Panc1 (cell line): Measurements from ENCODE around the gene ZNF185.

Source experiments
- POLR2AphosphoS5 ChIP-seq: IDR thresholded peaks from 2 replicates; pipeline ENCODE4 v1.6.1; 2012; ENCODE audit warnings: mild to moderate bottlenecking, low read depth, low read length, moderate library complexity
- REST ChIP-seq, 2 experiments: IDR thresholded peaks; 2 replicates each; pipeline ENCODE4 v1.6.1; 2011 to 2012; ENCODE audit warnings: low read depth in 2 of 2, control low read depth in 1 of 2, low read length in 1 of 2, mild to moderate bottlenecking in 1 of 2, moderate library complexity in 1 of 2; ENCODE audit not compliant: insufficient read depth in 1 of 2
- TF ChIP-seq, protein P1 (sequence below): fragments of 450-650 bp; IDR thresholded peaks from 2 replicates; pipeline ENCODE4 v1.5.1; 2017; ENCODE audit warnings: mild to moderate bottlenecking

GRCh38 chrX:152929898-152930297 lies 32.0 kb downstream of the ZNF185 start:
- TF ChIP-seq, protein P1, sequence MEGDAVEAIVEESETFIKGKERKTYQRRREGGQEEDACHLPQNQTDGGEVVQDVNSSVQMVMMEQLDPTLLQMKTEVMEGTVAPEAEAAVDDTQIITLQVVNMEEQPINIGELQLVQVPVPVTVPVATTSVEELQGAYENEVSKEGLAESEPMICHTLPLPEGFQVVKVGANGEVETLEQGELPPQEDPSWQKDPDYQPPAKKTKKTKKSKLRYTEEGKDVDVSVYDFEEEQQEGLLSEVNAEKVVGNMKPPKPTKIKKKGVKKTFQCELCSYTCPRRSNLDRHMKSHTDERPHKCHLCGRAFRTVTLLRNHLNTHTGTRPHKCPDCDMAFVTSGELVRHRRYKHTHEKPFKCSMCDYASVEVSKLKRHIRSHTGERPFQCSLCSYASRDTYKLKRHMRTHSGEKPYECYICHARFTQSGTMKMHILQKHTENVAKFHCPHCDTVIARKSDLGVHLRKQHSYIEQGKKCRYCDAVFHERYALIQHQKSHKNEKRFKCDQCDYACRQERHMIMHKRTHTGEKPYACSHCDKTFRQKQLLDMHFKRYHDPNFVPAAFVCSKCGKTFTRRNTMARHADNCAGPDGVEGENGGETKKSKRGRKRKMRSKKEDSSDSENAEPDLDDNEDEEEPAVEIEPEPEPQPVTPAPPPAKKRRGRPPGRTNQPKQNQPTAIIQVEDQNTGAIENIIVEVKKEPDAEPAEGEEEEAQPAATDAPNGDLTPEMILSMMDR, result no peak
- TF ChIP-seq POLR2AphosphoS5 (no peak), REST (IDR thresholded peaks at IDR 0.05; ENCODE audit: insufficient read depth in 1 of 2, low read depth in 2 of 2, low read length in 1 of 2) (no peak)
